ENCODE measurements around the gene LMAN1L. TPM values are rescaled to one million over a fixed set of nuclear protein-coding genes. Genes with fewer than 3 reads are reported as not detected.
A peak's percentile ranks its signal among the peaks of the same experiment; 100 is the strongest.

LMAN1L gene
- total and polyA plus RNA-seq, 2 experiments from 2014 or later: not detected

GRCh38 chr15:74781431-74782258, 31.0 kb upstream of the LMAN1L start, which contains the start of gene CSK:
CSK (plus strand) TSS chr15:74782080; CDS start chr15:74798298, 16,218 bp downstream.
- Histone ChIP-seq H3K9me3 (ENCODE audit: low read depth) (no peaks in the 10 kb centered on the region), H3K4me1 (ENCODE audit: insufficient read depth) (peaks cover 20% of the 10 kb centered on the region), H3K27ac (no peak within 1 kb of the TSS), H3K79me2 (ENCODE audit: insufficient read depth) (peaks cover 43% of the 10 kb centered on the region), H3K9me2 (ENCODE audit: insufficient read depth) (no peaks in the 10 kb centered on the region), H2AFZ (peak within 1 kb of the TSS; percentile 95), H3F3A (ENCODE audit: insufficient read depth) (no peaks in the 10 kb centered on the region), H3K36me3 (ENCODE audit: low read depth) (no peaks in the 10 kb centered on the region), H3K27me3 (replicated peaks; ENCODE audit: insufficient read depth) (no peaks in the 10 kb centered on the region), H3K4me2 (ENCODE audit: unreplicated experiment) (peak within 1 kb of the TSS; percentile 100), H3K9ac (peak within 1 kb of the TSS; percentile 78), H4K20me1 (ENCODE audit: insufficient read depth) (no peaks in the 10 kb centered on the region), H3K4me3 (peak within 1 kb of the TSS; percentile 87)
- DNase-seq: peak; percentile 89
- in situ Hi-C loops (cut with MboI): no loop called here
- TF ChIP-seq EZH2 (IDR thresholded peaks at IDR 0.05; ENCODE audit: insufficient read depth, poor library complexity, severe bottlenecking) (no peak), EZH2phosphoT487 (IDR thresholded peaks at IDR 0.05; ENCODE audit: insufficient read depth, low read depth) (no peak)
- WGBS, 2 experiments (ENCODE audit: low coverage in 1 of 2, low lambda C conversion rate in 2 of 2, missing lambda C conversion rate in 2 of 2): 1% methylated on average over 38 to 45 of the region's 74 CpGs

DNA sequence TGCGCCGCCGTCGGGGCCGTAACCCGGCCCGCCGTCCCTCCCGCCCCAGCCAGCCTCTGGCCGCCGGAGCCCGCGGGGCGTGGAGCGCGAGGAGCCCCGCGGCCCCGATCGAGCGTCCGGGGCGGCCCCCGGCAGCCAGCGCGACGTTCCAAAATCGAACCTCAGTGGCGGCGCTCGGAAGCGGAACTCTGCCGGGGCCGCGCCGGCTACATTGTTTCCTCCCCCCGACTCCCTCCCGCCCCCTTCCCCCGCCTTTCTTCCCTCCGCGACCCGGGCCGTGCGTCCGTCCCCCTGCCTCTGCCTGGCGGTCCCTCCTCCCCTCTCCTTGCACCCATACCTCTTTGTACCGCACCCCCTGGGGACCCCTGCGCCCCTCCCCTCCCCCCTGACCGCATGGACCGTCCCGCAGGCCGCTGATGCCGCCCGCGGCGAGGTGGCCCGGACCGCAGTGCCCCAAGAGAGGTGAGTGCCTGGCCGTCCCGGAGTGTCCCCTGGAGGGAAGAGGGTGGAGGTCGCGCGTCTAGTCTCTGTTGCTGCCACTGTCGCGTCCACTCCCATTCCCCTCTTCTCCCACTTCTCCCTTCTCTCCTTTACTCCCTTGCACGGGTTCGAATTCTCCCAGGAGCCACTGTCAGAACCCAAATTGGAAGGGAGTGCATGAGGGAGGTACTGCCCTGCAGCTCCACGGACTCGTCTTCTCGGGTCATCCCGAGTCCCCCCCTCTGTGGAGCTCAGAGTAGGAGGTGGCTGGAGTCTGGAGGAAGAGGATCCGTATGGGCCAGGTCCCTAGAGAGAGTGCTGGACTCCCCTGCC, 30.2 kb upstream of the LMAN1L start:
- Histone ChIP-seq H3K4me1 (ENCODE audit: insufficient read depth) (peaks cover 29% of the 10 kb centered on the region), H3K27ac (no peak overlapping the region), H3K9ac (peak overlapping the region; percentile 78), H3K9me2 (ENCODE audit: insufficient read depth) (no peaks in the 10 kb centered on the region), H3K79me2 (ENCODE audit: insufficient read depth) (peaks cover 52% of the 10 kb centered on the region), H3K4me3 (peak overlapping the region; percentile 87), H3K36me3 (ENCODE audit: low read depth) (no peaks in the 10 kb centered on the region), H3K4me2 (ENCODE audit: unreplicated experiment) (peak overlapping the region; percentile 91), H4K20me1 (ENCODE audit: insufficient read depth) (no peaks in the 10 kb centered on the region; the same call in 1 of the 2 replicates), H3K27me3 (replicated peaks; ENCODE audit: insufficient read depth) (no peaks in the 10 kb centered on the region), H3F3A (ENCODE audit: insufficient read depth) (no peaks in the 10 kb centered on the region), H3K9me3 (ENCODE audit: low read depth) (no peaks in the 10 kb centered on the region), H2AFZ (peak overlapping the region; percentile 72)
- TF ChIP-seq EZH2 (IDR thresholded peaks at IDR 0.05; ENCODE audit: insufficient read depth, poor library complexity, severe bottlenecking) (no peak), EZH2phosphoT487 (IDR thresholded peaks at IDR 0.05; ENCODE audit: insufficient read depth, low read depth) (no peak)
- peak; percentile 55 for DNase-seq
- 1 to 3% methylated on average over 26 to 63 of the region's 72 CpGs for WGBS, 2 experiments (ENCODE audit: low coverage in 1 of 2, low lambda C conversion rate in 2 of 2, missing lambda C conversion rate in 2 of 2)
- in situ Hi-C loops (cut with MboI): no loop called here

DNA sequence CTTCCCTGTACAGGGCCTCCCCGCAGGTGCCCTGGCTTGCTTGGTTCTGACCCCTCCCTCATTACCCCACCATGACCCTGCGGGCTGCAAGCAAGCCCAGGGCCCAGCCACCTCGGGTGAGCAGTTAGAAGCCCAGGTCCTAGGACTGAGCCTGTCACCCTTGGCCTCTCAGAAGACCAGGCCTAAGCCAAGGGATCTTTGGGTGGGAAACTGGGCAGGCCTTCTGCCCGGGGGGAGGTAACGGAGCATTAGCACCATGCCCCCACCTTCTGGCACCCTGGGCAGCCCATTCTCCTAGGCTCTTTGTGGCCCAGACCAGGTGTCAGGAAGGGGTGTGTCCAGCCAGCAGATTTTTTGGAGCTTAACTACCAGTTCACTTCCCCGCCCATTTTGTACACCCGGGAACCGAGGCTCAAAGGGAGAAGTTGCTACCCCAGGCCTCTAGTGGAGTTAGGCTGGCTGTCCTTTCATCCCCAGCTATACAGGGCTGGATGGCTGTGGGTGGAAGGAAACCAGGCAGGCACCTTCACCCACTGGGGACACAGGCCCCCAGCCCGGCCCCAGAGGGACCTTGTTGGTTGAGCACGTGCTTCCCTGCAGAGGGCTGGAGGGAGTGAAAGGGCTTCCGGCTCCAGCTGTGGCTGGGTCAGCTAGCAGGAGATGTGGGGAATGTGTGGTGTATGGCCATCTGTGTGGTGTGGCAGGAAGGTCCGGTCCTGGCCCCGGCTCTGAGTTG, 29.4 kb upstream of the LMAN1L start:
- no peaks in the 10 kb centered on the region for H3F3A ChIP-seq (ENCODE audit: insufficient read depth)
- H3K9me3 ChIP-seq (ENCODE audit: low read depth): no peaks in the 10 kb centered on the region
- H3K27me3 ChIP-seq (replicated peaks; ENCODE audit: insufficient read depth): no peaks in the 10 kb centered on the region
- peaks cover 59% of the 10 kb centered on the region for H3K79me2 ChIP-seq (ENCODE audit: insufficient read depth)
- no peaks in the 10 kb centered on the region for H3K36me3 ChIP-seq (ENCODE audit: low read depth)
- peak overlapping the region; percentile 72; the same call in 1 of the 2 replicates for H2AFZ ChIP-seq
- WGBS, 2 experiments (ENCODE audit: low coverage in 1 of 2, low lambda C conversion rate in 2 of 2, missing lambda C conversion rate in 2 of 2): 7 to 12% methylated on average over 12 to 13 of the region's 13 CpGs
- no peak for TF ChIP-seq EZH2phosphoT487 (IDR thresholded peaks at IDR 0.05; ENCODE audit: insufficient read depth, low read depth)
- no peak for TF ChIP-seq EZH2 (IDR thresholded peaks at IDR 0.05; ENCODE audit: insufficient read depth, poor library complexity, severe bottlenecking)
- in situ Hi-C loops (cut with MboI): no loop called here
- no peak overlapping the region for H3K27ac ChIP-seq
- H3K4me3 ChIP-seq: peak overlapping the region; percentile 87
- H3K4me1 ChIP-seq (ENCODE audit: insufficient read depth): peaks cover 31% of the 10 kb centered on the region
- DNase-seq: peak; percentile 49
- H3K9me2 ChIP-seq (ENCODE audit: insufficient read depth): no peaks in the 10 kb centered on the region
- H3K9ac ChIP-seq: peak overlapping the region; percentile 78
- H3K4me2 ChIP-seq (ENCODE audit: unreplicated experiment): peak overlapping the region; percentile 91
- H4K20me1 ChIP-seq (ENCODE audit: insufficient read depth): no peaks in the 10 kb centered on the region; the same call in 1 of the 2 replicates

GRCh38 chr15:74783808-74784175, 28.8 kb upstream of the LMAN1L start:
- Histone ChIP-seq H3K4me3 (peak overlapping the region; percentile 87), H3K4me2 (ENCODE audit: unreplicated experiment) (peak overlapping the region; percentile 91), H3K27me3 (replicated peaks; ENCODE audit: insufficient read depth) (no peaks in the 10 kb centered on the region), H3K36me3 (ENCODE audit: low read depth) (no peaks in the 10 kb centered on the region), H4K20me1 (ENCODE audit: insufficient read depth) (no peaks in the 10 kb centered on the region; the same call in 1 of the 2 replicates), H2AFZ (peak overlapping the region; percentile 21; the same call in 1 of the 2 replicates), H3F3A (ENCODE audit: insufficient read depth) (no peaks in the 10 kb centered on the region), H3K9me2 (ENCODE audit: insufficient read depth) (no peaks in the 10 kb centered on the region), H3K9ac (peak overlapping the region; percentile 78), H3K4me1 (ENCODE audit: insufficient read depth) (peaks cover 31% of the 10 kb centered on the region), H3K79me2 (ENCODE audit: insufficient read depth) (peaks cover 65% of the 10 kb centered on the region), H3K9me3 (ENCODE audit: low read depth) (no peaks in the 10 kb centered on the region), H3K27ac (no peak overlapping the region)
- WGBS, 2 experiments (ENCODE audit: low coverage in 1 of 2, low lambda C conversion rate in 2 of 2, missing lambda C conversion rate in 2 of 2): 43 to 48% methylated on average over 3 of the region's 3 CpGs
- in situ Hi-C loops (cut with MboI): no loop called here
- TF ChIP-seq EZH2phosphoT487 (IDR thresholded peaks at IDR 0.05; ENCODE audit: insufficient read depth, low read depth) (no peak), EZH2 (IDR thresholded peaks at IDR 0.05; ENCODE audit: insufficient read depth, poor library complexity, severe bottlenecking) (no peak)
- DNase-seq: no peak

Measured in GM23248 (cell line).